Left lung (tissue), 10 donors: ENCODE results near the gene SS18L1. TPM values are rescaled to one million over a fixed set of nuclear protein-coding genes. Genes with fewer than 3 reads are reported as not detected.

ENCODE experiments used
- ATAC-seq: fragments of 200-7000 bp; cut with Tn5 transposase; one replicate; pipeline ENCODE4 v1.9.1; 2020; ENCODE audit warnings: moderate library complexity
- DNase-seq, 4 donors: peaks; one replicate each; pipeline ENCODE4 v3.0.0-alpha.2; 2013 to 2020
- H3K27ac ChIP-seq, 2 donors: fragments of 200-600 bp; sonication (generic) in 1 of 2; one replicate each; pipeline versions ENCODE4 v1.5.0 to v1.8.0; 2020 to 2021
- H3K27me3 ChIP-seq, 2 donors: fragments of 200-600 bp; sonication (generic) in 1 of 2; one replicate each; pipeline versions ENCODE4 v1.5.0 to v1.8.0; 2020 to 2021
- H3K36me3 ChIP-seq, 2 donors: fragments of 200-600 bp; sonication (generic) in 1 of 2; one replicate each; pipeline versions ENCODE4 v1.5.0 to v1.8.0; 2020 to 2021
- H3K4me1 ChIP-seq, 2 donors: fragments of 200-600 bp; one replicate each; pipeline ENCODE4 v1.8.0; 2021
- H3K4me3 ChIP-seq, 2 donors: fragments of 200-600 bp; sonication (generic) in 1 of 2; one replicate each; pipeline versions ENCODE4 v1.5.0 to v1.8.0; 2020 to 2021; ENCODE audit warnings: mild to moderate bottlenecking in 1 of 2
- H3K9me3 ChIP-seq, 2 donors: fragments of 200-600 bp; sonication (generic) in 1 of 2; one replicate each; pipeline versions ENCODE4 v1.5.0 to v1.8.0; 2020 to 2021
- CTCF ChIP-seq, 2 donors: fragments of 200-600 bp; sonication (generic) in 1 of 2; IDR thresholded peaks; one replicate each; pipeline versions ENCODE4 v1.5.0 to v1.8.0; 2021; ENCODE audit warnings: antibody characterized with exemption in 2 of 2
- intact Hi-C, 2 donors: fragments of 100-400 bp; cut with DNase I; formaldehyde crosslinking; loops; one replicate each; pipeline versions ENCODE4 v1.11.2 to v1.14.2; 2022
- polyA plus RNA-seq, 6 donors: library from polyadenylated mRNA; unstranded; fragments of 120-200 nt; gene quantifications; one replicate each; pipeline ENCODE4 v1.2.1, GENCODE V29; 2013; ENCODE audit not compliant: insufficient read length in 6 of 6
- total RNA-seq, 2 donors: library from RNA; stranded (reverse); fragmentation: NEBNext Ultra II Directional; extraction: Animal tissue kit (Norgen Biotek cat#: 25700); gene quantifications; one replicate each; pipeline ENCODE4 v1.2.1, GENCODE V29; 2021
- donor health status: DM: no; HTN: yes; CAD: no.
- donor health status: DM: no; HTN: no; CAD: no.

Gene SS18L1
- total and polyA plus RNA-seq, 8 donors = 14.6 to 30.0 (median 21.7) TPM

GRCh38 chr20:62219992-62220665, 76.6 kb downstream of the SS18L1 start, which contains the start of gene HRH3:
TSS of gene HRH3 (minus strand) at chr20:62220278. CDS start at chr20:62219970, 308 bp downstream.
- Histone ChIP-seq H3K36me3 (no peaks in the 10 kb centered on the region), H3K27ac (no peak within 1 kb of the TSS), H3K27me3 (peaks cover 46 to 99% of the 10 kb centered on the region in 2 donors), H3K4me3 (peak within 1 kb of the TSS in 1 of 2 donors; percentile 16), H3K9me3 (no peaks in the 10 kb centered on the region), H3K4me1 (peaks cover 5 to 11% of the 10 kb centered on the region in 2 donors)
- no peak for TF ChIP-seq CTCF (IDR thresholded peaks at IDR 0.05)
- ATAC-seq = peak; percentile 84
- intact Hi-C loops = no loop called here
- peak in 3 of 4 donors; percentile 54 to 83 (median 64) for DNase-seq

- Histone ChIP-seq H3K36me3 (no peaks in the 10 kb centered on the region), H3K4me3 (no peak overlapping the region), H3K27ac (no peak overlapping the region), H3K9me3 (no peaks in the 10 kb centered on the region), H3K27me3 (peaks cover 46 to 99% of the 10 kb centered on the region in 2 donors), H3K4me1 (peaks cover 5 to 11% of the 10 kb centered on the region in 2 donors)
- ATAC-seq (no peak), DNase-seq (peak in 1 of 4 donors; percentile 74)
- no peak for TF ChIP-seq CTCF (IDR thresholded peaks at IDR 0.05)
- intact Hi-C loops = no loop called here
Measured at GRCh38 chr20:62220666-62221568, 77.3 kb downstream of the SS18L1 start.

- H3K9me3 ChIP-seq = no peaks in the 10 kb centered on the region
- intact Hi-C loops = no loop called here
- no peaks in the 10 kb centered on the region for H3K36me3 ChIP-seq
- peaks cover 5 to 11% of the 10 kb centered on the region in 2 donors for H3K4me1 ChIP-seq
- DNase-seq = peak in 1 of 4 donors; percentile 67
- H3K27me3 ChIP-seq = peaks cover 46 to 99% of the 10 kb centered on the region in 2 donors
- no peak overlapping the region for H3K27ac ChIP-seq
- no peak for ATAC-seq
- H3K4me3 ChIP-seq = no peak overlapping the region
- no peak for TF ChIP-seq CTCF (IDR thresholded peaks at IDR 0.05)
Measured at GRCh38 chr20:62222266-62222850, 78.8 kb downstream of the SS18L1 start.

GRCh38 chr20:62222972-62223371, 79.4 kb downstream of the SS18L1 start:
- no peak for TF ChIP-seq CTCF (IDR thresholded peaks at IDR 0.05)
- peaks cover 5 to 11% of the 10 kb centered on the region in 2 donors for H3K4me1 ChIP-seq
- no peak overlapping the region for H3K4me3 ChIP-seq
- no peaks in the 10 kb centered on the region for H3K9me3 ChIP-seq
- intact Hi-C loops = no loop called here
- DNase-seq (no peak), ATAC-seq (no peak)
- no peaks in the 10 kb centered on the region for H3K36me3 ChIP-seq
- H3K27me3 ChIP-seq = peaks cover 40 to 99% of the 10 kb centered on the region in 2 donors
- no peak overlapping the region for H3K27ac ChIP-seq
